ENCODE results near the gene SPA17.

SPA17 gene

DNA sequence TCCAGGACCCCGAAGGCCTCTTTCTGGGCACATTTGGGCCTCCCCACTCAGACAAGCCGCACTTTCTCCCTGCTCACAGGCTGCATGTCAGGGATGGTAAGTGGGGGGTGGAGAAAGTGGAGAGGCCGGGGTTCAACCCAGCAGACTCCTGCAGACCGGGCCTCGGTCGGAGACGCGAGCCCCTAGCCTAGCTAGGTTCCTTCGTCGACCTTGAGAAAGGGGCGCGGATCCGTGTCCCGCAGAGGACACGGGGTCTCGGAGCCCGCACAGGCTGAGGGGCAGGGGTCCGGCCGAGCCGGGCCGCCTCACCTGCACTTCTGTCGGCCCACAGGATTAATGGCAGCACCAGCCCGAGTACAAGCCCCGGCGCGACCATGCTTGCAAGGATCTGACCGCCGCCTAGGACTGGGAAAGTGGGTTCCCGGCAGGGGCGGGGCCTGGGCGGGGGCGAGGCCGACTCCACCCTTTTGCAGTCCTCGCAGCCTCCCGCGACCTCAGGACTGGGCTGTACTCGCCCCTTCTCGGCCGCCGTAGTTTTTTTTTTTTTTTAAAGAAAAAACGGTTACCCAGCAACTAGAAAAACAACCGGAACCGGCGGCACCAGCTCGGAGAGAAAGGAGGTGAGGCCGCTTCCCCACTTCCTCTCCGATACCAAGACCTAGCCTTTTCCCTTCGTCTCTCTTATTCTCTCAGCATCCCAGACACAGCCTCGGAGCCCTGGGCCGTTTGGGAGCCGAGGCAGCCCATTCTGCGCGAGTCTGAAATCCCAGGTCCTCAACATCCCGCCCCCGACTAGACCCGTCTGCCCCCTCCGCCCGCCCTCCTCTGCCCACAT is at the start of gene SPA17, which contains the start of gene SIAE:
TSS of gene SPA17 (plus strand) at position 572 of the 835 bp plus-strand sequence. CDS start 1,361 bp downstream, outside the sequence.
TSS of gene SIAE (minus strand) at position 407 of the 835 bp plus-strand sequence. CDS start at position 376, 31 bp downstream.
- DNase-seq, result peak; percentile 74

DNA sequence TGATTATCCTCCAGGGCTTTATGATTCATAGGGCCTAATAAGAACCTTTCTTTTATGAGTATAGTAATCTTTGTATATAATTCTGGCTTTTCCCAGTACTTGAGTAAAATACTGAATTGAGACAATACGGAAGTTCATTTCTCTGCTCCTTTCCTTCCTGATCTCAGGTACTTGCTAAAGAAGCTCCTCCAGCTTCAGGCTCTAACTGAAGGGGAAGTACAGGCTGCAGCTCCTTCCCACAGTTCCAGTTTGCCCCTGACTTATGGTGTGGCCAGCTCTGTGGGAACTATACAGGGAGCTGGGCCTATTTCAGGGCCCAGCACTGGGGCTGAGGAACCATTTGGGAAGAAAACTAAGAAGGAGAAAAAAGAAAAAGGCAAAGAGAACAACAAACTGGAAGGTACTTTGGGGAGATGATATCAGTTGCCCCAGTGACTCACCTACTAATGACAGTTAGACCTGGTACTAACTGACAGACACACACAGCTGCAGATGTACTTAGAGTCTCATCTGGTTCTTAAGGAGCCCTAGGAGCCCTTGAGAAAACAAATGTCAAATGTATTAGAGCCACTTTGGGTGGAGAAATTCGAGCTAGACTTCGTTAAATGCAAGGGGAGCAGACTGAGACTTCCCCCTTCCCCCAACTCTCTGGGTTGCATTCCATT is 48.1 kb upstream of the SPA17 start:
- DNase-seq, result no peak

DNA sequence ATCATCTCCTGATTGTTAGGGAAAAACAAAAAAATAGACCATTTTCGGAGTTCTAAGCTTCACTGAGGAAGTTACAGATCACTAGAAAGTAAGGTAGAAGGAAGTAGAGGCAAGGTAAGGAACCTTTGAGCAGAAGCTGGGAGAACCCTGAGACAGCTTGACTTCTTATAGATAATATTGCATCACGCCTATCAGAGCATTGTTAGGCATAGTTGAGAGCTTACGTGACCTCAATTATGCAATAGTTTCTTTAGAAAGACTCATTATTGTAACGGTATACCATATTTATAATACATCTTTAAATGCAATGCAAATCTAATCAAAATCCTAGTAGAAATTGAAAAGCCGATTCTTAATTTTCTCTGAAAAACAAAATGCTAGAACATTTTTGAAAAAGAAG is 46.2 kb upstream of the SPA17 start:
- DNase-seq, result no peak

DNA sequence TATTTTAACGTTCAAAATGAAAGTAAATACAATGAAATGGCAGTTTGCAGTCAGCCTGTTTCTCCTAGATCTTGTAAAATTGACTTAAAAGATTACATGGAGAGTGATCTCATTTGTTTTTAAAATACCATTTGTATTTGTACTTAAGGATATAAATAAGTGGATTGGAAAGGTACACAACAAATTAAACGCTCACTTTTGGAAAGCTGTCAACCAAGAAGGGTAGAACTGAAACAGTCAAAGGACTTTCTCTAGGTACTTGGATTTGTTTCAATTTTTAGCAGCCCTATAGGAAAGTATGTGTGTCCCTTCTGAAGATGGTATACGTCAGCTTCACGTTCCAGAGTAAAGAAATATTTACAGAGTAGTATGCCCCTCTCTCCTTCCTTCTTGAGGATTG is 43.7 kb upstream of the SPA17 start:
- no peak for DNase-seq

DNA sequence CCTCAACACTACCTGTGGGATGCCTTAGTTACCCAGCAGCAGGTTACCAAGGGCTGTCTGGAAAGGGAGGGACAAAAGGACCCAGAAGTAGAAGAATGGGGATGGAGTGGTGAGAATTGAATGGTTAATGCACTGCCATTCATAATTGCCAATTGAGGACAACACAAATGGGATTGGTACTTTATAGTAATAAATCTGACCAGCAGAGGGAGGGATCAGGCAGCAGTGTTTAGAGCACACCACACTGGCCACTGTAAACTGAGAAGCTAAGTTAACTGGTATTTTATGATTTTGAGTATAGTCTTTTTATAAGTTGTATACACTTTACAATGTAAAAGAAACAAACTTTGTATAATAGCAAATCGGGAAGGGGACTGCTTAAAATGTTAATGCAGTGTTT is 40.3 kb upstream of the SPA17 start:
- DNase-seq, result no peak

DNA sequence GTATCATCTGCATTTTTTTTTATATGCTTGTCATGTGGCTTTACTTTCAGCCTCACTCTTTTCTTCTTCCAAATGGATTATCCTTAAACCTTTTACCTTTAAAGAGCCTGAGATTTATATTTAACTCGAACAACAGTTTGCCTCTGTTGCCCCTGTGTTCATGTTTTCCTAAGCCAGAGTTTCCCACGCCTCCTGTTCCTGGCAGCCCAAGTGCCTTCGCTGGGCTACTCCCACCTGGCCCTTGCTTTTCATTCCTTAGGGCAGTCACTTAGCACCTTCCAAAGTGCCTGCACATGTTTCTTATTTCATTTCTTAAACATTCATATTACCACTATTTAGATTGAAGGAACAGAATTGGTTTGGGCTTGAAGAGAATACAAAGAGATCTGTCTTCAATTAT is 37.8 kb upstream of the SPA17 start:
- DNase-seq, result no peak

DNA sequence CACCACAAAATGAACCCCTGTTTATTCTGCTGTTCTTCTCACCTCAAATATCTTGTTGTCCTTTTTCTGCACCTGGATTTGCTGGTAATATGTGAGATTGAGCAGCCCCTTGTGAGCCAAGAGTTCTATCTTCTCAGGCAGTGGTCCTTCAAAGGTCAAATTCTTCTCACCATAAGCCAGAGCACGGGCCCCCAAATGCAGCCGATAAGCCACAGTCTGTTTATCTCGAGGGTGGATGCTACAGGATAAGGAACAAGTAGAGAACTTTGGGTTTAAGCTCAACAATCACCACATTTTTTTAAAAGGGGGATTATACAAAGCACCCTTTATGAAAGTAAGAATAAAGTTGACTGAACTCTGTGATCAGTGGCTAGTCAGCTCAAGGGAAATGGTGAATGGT is 35.2 kb upstream of the SPA17 start:
- DNase-seq, result no peak

DNA sequence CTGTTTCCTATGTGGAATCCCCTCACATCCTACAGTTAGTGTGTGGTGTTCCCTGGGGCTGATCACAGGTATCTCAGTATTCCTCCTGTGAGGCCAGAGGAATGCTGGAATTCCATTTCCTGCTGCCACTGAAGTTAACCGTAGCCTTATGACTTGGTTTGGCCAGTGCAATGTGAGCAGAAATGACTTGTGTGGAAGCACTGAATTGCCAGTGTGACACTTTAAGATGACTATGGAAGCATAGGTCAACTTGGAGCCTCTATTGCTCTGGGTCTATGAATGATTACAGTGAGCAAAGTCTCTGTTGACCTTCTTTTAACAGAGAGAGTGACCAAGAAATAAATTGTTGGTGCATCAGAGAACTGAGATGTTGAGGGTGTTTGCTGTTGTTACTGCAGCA is 34.5 kb upstream of the SPA17 start:
- DNase-seq, result no peak

DNA sequence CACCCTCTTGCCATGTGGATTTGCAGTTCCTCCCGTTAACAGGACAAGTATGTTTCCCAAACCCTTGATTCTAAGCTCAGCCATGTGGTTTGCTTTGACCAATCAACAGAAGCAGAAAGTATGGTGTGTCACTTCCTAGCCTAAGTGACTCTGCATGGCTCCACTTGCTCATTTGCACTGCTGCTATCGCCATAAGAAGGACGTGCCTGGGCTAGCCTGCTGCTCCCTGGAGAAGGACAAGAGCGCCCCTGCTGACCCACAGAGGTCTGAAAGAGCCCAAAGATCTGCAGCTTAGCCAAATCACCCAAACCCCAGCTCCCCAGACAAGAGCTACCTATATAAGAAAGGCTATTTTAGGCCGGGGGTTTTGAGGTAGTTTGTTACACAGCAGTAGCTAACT is 33.0 kb upstream of the SPA17 start:
- DNase-seq, result no peak

DNA sequence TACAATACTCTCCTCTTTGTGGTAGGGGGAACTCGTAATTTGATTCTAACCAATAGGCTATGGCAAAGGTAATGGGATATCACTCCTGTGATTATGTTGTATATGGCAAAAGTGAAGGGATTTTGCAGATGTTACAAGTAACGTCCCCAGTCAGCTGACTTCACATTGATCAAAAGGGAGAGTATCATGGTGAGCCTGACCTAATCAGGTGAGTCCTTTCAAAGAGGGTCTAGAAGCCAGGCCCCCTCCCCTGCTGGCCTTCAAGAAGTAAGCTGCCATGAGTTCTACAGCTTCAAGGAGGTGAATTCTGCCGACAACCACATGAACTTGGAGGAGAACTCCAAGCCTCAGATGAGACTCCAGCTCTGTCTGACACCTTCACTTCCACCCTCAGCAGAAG is 31.1 kb upstream of the SPA17 start:
- no peak for DNase-seq

DNA sequence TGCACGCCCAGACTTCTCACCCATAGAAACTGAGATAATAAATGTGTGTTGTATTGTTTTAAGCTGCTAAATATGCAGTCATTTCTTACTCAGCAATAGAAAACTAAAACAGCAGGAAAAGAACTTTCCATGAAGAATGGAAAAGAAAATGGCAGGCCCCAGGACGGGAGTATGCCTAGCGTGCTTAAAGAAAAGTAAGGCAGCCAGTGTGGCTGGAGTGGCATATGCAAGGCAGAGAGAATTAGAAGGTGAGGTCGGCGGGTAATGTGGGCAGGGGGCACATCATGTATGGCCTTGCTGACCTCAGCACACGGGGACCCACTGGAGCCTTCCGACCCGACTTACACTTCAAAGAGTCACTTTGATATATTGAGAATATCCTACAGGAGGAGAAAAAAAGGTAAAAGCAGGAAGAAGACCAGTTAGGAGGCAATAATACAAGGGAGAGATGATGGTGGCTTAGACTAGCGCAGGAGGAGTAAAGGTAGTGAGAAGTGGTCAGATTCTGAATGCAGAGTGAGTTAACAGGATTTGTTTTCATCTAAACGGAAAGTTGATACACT is 30.6 kb upstream of the SPA17 start:
- DNase-seq, result no peak

DNA sequence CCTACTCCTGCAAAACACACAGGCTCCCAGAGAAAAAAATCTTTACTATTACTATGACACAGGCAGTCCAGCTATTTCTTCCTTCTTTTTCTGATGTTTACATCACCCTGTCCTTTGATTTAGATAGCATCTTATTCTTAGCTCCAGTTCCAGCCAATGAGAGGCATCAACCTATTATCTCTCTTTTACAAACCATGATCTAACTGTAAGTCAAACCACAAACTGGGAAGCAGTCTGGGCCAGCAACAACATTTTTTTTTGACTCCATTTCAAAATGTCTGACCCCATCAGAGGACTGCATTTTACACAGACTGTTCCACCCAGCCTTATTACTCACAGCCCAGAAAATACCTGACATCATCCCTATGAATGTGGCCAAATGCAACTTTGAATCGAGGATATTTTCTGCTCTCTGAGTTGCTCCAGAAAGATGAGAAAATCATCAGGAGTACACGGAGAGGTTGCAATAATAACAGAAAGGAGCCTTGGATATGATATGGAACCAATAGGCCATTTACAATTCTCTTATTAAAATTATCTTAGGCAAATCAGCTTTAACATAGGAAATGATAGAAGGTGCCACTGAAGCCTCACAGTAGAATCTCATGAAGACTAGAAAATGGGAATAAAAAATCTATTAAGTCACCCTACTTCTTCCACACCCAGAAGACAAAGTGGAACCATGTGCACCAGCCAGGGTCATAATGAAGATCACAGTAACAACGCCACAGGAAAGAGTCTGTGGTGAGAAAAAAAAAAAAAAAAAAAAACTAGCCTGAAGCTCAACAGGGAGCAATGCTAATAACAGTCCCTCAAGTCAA is 29.9 kb upstream of the SPA17 start:
- no peak for DNase-seq

DNA sequence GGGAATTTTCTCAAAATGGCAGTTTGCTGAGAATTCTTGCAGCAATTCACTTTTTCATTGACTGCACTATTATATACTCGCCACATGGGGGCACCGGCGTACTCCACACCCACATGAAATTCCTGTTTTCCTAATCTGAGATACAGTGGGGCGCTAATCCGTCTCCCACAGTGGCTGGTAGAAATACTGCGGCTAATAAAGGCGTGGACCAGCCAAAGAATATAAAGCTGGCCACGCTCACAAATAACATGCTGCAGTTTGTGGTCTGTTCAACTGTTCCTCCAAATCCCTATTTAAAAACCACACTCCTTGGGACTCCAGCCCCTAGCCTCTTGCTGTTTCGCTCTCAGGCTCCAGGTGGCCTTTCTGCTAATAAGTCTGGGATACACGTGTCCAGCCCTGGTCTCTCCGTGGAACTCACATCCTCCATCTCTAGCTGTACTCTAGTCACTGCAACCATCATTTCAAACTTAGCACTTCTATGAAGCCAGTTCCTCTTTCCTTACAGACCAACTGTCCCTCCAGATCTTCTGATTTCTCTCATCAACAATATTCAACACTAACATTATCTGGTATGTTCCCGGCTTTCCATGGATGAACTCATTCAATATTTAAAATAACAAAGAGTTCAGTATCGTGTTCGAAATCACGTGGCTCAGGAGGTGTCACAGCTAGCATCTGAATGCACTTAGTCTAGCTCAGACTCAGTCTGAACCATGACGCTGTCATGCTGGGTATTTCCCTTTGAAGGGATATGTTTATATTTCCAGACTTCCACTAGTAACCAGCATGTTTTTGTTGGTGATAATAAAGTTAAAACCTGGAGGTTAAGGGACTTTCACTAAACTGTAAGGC is 29.1 kb upstream of the SPA17 start:
- DNase-seq, result peak; percentile 55

DNA sequence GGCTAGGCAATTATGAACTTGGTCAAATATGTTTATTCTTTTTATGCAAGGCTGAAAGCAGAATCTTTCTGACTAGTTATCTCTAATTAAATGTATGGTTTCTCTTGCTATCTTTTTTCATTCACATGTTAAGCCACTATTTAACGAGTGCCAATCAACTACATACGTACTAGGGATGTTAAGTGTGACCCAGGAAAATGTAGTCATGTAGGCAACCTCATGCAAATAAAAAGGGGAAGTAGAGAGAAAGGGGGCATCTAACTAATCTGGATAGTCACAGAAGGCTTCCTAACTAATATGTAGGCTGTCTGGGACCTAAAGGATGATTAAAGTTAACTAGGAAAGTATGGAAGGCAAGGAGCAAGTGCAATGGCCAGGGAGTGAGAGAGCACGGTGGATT is 27.6 kb upstream of the SPA17 start:
- no peak for DNase-seq

DNA sequence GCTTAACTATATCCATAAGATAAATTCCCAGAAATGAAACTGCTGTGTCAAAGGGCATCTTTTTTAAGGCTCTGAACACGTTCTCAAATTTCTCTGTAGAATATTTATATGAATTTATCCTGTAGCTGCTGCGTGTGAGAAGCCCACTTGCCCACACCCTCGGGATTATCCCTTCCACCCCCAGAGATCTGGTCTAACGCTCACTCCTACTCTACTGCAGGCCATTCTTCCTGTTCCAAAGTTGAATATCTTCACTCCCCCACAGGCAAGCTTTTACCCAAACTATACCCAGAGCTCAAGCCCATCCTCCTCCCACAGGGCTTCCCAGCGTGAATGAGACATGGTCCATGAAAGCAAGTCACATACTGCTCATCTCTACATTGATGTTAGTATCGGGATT is 25.1 kb upstream of the SPA17 start:
- no peak for DNase-seq

DNA sequence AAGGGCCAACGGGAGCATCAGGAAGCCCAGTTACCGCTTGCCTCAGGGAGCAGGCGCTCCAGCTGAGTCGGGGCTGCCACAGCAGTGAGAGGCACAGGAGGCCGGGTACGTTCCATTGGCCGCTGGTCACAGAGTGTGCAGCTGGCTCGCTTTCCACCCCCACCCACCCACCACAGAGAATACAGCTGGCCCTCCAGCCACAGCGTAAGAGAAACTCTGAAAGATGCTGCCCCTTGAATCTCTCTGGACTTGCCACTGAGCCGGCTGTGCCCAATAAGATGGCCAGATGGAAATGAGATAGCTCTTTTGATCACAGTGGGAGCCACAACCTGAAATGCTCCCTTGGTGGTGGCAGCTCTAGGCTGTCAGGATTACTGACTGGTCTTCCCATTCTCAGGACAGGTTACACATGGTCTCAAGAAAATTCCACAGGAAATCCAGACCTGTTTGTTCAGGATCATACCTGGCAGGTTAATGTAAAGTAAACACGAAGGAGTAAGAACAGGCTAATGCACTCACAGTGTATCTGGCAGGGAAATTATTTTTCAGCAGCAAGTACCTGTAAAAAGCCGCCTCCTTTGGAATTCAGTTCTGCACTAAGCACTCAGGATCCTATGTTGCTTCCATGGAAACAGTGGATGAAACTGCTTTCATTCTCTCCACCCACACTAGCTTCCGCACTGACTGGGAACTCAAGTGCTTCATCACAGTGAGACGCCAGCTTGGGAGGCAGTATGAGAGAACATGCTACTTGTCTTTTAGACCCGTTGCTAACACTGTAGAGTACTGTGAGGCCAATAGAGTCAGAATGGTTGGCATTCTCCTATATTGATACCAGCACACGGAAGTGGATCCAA is 16.7 kb upstream of the SPA17 start:
- peak; percentile 39 for DNase-seq

DNA sequence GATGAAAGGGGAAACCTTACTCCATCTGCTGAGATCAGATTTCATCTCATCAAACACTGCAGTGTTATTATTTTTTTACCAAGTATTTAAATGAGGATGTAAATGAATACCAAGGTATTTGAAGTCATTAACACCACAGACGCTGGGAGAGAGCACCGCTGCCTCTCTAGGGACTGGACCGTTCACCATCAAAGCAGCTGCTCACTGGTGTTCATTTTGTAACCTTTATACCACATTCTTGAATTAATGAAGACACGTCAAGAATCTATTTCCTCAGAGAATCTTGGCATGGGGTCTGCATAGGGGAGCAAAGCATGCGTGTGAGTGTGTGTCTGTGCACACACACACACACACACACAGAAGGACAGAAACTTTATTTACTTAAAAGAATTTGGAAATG is 15.8 kb upstream of the SPA17 start:
- no peak for DNase-seq

DNA sequence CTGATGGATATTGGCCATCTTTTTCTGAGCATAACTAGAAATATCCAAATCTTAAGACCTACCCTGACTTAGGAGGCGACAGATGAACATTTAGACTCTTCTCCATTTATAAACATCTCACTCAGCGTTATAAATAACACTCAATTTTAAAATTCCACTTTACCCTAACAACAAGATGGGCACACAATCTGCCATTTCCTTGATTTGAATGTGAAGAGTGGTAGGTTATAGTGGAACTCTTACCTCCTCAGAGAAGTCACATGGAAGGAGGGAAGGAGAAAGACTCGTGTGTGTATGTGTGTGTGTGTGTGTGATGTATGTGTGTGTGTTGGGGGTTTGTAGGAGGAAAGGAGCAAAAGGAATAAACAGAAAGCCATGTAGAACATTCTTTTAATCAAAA is 15.2 kb upstream of the SPA17 start:
- no peak for DNase-seq

DNA sequence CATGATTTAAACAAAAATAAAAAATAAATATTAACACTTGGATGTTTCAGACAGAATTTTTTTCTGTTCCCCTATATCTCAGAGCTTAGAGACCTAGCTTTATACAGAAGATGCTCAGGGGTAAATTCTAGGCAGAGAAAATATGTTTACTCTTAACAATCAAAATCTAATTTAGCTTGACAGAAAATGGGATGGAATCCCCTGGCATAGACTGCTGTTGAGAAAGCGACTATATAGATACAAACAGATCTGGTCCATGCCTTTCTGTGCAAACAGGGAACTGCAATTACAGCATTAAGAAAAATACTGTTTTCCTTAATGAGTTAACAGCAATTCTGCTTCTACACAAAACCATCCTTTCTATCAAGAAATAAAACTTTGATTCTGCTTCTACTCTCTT is 14.7 kb upstream of the SPA17 start:
- DNase-seq, result no peak

DNA sequence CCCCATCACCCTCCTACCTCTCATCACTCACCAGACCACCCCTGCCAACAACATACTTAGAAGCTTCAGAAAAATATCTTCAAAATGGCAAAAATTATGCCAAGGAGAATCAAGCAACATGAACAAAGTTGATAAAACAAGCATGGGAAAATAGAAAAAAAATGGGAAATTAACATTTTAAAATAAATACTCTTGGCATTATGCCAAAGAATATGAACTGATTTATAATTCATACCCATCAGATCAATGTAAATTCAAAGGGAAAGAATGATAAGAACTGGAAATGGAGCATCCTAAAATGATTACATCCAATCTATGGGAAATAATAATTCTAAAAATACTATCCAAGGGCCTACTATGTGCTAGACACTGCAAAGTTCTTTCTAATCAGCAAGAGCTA is 12.2 kb upstream of the SPA17 start:
- no peak for DNase-seq

DNA sequence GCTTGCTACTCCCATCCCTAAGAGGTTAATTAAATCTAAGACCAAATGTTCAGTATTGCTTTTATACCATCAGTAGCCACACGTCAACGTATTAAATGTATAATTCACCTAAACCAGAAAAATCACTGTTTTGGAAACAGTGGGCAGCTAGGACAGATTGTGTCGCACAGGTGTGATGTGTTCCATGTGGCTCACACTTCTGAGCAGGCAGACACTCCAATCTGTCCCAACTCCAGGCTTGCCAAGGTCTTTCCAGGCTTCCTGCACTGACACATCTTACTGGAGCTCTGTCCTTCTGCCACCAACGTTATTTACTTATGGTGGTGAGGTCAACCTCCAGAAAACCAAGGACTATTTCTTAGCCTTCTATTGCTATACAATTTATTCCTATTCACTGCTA is 11.6 kb upstream of the SPA17 start:
- DNase-seq, result no peak
